ENCODE results near the gene DNAH1. TPM values are rescaled to one million over a fixed set of nuclear protein-coding genes. Genes with fewer than 3 reads are reported as not detected.

Gene DNAH1
- total and polyA plus RNA-seq, 2 of the 4 experiments (the other 2 are of a cell fraction) = 2.0 to 4.0 TPM

DNA sequence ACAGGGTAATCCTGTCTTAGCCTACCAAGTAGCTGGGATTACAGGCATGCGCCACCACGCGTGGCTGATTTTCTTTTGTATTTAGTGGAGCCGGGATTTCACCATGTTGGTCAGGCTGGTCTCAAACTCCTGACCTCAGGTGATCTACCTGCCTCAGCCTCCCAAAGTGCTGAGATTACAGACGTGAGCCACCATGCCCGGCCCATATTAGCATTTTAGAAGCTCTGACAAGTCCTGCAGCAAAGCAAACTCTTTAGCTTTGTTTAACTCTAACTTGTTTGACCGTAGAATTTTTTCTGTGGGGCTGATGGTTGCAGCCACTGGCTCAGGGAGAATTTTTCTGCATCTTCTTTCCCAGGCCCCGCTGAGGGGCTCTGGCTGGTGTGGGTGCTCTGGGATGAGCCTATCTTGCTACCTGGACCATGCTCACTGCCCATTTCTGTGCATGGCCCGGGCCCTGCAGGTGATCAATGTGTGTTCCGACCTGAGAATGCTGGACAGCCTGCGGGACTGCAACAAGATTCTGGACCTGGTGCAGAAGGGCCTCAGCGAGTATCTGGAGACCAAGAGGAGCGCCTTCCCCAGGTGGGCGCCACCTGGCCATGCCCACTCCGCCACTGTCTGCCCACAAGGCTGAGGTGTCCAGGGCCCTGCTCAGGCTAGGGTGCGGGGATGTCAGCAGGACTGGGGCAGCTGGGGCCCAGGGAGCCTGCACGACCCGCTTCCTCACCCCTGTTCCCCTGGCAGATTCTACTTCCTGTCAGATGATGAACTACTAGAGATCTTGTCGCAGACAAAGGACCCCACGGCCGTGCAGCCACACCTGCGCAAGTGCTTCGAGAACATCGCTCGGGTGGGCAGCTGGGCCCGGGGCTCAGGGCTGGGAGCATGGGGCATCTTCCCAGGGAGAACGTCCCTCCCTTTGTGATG is 41.3 kb downstream of the DNAH1 start:
- H2BK15ac ChIP-seq (ENCODE audit: low read depth, low read length) = no peak overlapping the region
- no peak overlapping the region for H3K9ac ChIP-seq (ENCODE audit: low read depth, low read length)
- dilution Hi-C loops (cut with HindIII; ENCODE audit: low sequenced_read_pairs, unreplicated experiment) (no loop called here), in situ Hi-C loops (cut with MboI; ENCODE audit: low sequenced_read_pairs) (no loop called here), intact Hi-C loops (cut with micrococcal nuclease) (no loop called here)
- no peak overlapping the region for H2AK9ac ChIP-seq (replicated peaks; ENCODE audit: low read depth, low read length, poor library complexity)
- DNase-seq = no peak
- H4K91ac ChIP-seq (ENCODE audit: insufficient read depth, low read depth, low read length) = no peak overlapping the region
- H3K36me3 ChIP-seq (ENCODE audit: control insufficient read depth, insufficient read depth, low read length) = peaks cover 8% of the 10 kb centered on the region; the same call in 1 of the 2 replicates
- no peak overlapping the region for H3K27ac ChIP-seq (ENCODE audit: insufficient read depth, low read length)
- ChIA-PET POLR2A (ENCODE audit: unreplicated experiment) (no interaction called here), CTCF (interaction anchor here (1.5 kb wide), 1 partner anchor 18 kb away, joined by 5 read pairs; no protein-coding TSS in a partner anchor)
- H3K79me1 ChIP-seq (ENCODE audit: low read depth in 1 of 2, low read length in 2 of 2) = no peaks in the 10 kb centered on the region
- H3K4me3 ChIP-seq (ENCODE audit: insufficient read depth, low read depth, low read length) = no peak overlapping the region
- no peak overlapping the region for H2BK120ac ChIP-seq (ENCODE audit: low read depth, low read length)
- H4K5ac ChIP-seq (ENCODE audit: low read depth, low read length) = no peak overlapping the region
- no peak overlapping the region for H3K18ac ChIP-seq (ENCODE audit: low read depth, low read length)
- ATAC-seq (ENCODE audit: low read depth) = no peak
- H2AFZ ChIP-seq (replicated peaks; ENCODE audit: low read length, poor library complexity) = no peak overlapping the region
- no peaks in the 10 kb centered on the region for H3K4me1 ChIP-seq (ENCODE audit: control insufficient read depth, insufficient read depth, low read length)
- no peaks in the 10 kb centered on the region for H4K20me1 ChIP-seq (ENCODE audit: insufficient read depth, low read length)
- H2BK20ac ChIP-seq (ENCODE audit: low read depth, low read length) = no peak overlapping the region
- H3K9me1 ChIP-seq (ENCODE audit: insufficient read depth, low read length) = peaks cover 2% of the 10 kb centered on the region; the same call in 1 of the 2 replicates
- H3K14ac ChIP-seq (replicated peaks; ENCODE audit: low read depth, low read length) = no peak overlapping the region
- H2AK5ac ChIP-seq (ENCODE audit: low read depth, low read length) = no peak overlapping the region
- no peaks in the 10 kb centered on the region for H3K9me3 ChIP-seq (ENCODE audit: control insufficient read depth, insufficient read depth, low read length)
- BruUV-seq (replicated peaks) = no TSS peak
- no peak overlapping the region for H4K8ac ChIP-seq (ENCODE audit: low read depth in 2 of 2, low read length in 2 of 2)
- H2BK5ac ChIP-seq (ENCODE audit: low read depth, low read length, poor library complexity, severe bottlenecking) = no peak overlapping the region
- H3K27me3 ChIP-seq (ENCODE audit: control insufficient read depth, insufficient read depth, low read length) = no peaks in the 10 kb centered on the region
- H3K23ac ChIP-seq (ENCODE audit: low read depth, low read length) = no peak overlapping the region
- no peak overlapping the region for H3K4me2 ChIP-seq (ENCODE audit: low read depth, low read length)
- H3K56ac ChIP-seq (ENCODE audit: extremely low read depth, insufficient read depth, low read length) = no peak overlapping the region
- no peak overlapping the region for H3K4ac ChIP-seq (ENCODE audit: low read depth, low read length)
- WGBS, 2 experiments (ENCODE audit: extremely low coverage in 2 of 2, insufficient read length in 1 of 2) = 88% methylated on average over 18 of the region's 27 CpGs; no CpG with 5 or more reads in 1 of the 2 experiments
- TF ChIP-seq MAZ (IDR thresholded peaks at IDR 0.05; ENCODE audit: borderline replicate concordance, low read depth, low read length) (no peak), FOS (IDR thresholded peaks at IDR 0.05; ENCODE audit: low read depth, low read length) (no peak), POLR2A (IDR thresholded peaks at IDR 0.05; ENCODE audit: low read depth, low read length) (no peak), SMC3 (IDR thresholded peaks at IDR 0.05; ENCODE audit: low read depth, low read length) (no peak), NFE2L2 (IDR thresholded peaks at IDR 0.05; ENCODE audit: low read depth, low read length) (no peak), RAD21 (IDR thresholded peaks at IDR 0.05; ENCODE audit: low read length) (no peak), RFX5 (IDR thresholded peaks at IDR 0.05; ENCODE audit: low read depth, low read length) (no peak), CHD1 (IDR thresholded peaks at IDR 0.05; ENCODE audit: low read depth, low read length) (no peak), BHLHE40 (IDR thresholded peaks at IDR 0.05; ENCODE audit: low read depth, low read length) (no peak), RCOR1 (IDR thresholded peaks at IDR 0.05; ENCODE audit: insufficient replicate concordance, low read length) (no peak), CEBPB (IDR thresholded peaks at IDR 0.05; ENCODE audit: low read depth, low read length) (no peak), MAFK (IDR thresholded peaks at IDR 0.05; ENCODE audit: low read depth, low read length) (no peak)
- TF ChIP-seq, protein P1, sequence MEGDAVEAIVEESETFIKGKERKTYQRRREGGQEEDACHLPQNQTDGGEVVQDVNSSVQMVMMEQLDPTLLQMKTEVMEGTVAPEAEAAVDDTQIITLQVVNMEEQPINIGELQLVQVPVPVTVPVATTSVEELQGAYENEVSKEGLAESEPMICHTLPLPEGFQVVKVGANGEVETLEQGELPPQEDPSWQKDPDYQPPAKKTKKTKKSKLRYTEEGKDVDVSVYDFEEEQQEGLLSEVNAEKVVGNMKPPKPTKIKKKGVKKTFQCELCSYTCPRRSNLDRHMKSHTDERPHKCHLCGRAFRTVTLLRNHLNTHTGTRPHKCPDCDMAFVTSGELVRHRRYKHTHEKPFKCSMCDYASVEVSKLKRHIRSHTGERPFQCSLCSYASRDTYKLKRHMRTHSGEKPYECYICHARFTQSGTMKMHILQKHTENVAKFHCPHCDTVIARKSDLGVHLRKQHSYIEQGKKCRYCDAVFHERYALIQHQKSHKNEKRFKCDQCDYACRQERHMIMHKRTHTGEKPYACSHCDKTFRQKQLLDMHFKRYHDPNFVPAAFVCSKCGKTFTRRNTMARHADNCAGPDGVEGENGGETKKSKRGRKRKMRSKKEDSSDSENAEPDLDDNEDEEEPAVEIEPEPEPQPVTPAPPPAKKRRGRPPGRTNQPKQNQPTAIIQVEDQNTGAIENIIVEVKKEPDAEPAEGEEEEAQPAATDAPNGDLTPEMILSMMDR (conservative IDR thresholded peaks at IDR 0.05; ENCODE audit: low read depth, low read length) = no peak
- TF ChIP-seq, protein P2, sequence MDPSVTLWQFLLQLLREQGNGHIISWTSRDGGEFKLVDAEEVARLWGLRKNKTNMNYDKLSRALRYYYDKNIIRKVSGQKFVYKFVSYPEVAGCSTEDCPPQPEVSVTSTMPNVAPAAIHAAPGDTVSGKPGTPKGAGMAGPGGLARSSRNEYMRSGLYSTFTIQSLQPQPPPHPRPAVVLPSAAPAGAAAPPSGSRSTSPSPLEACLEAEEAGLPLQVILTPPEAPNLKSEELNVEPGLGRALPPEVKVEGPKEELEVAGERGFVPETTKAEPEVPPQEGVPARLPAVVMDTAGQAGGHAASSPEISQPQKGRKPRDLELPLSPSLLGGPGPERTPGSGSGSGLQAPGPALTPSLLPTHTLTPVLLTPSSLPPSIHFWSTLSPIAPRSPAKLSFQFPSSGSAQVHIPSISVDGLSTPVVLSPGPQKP (IDR thresholded peaks at IDR 0.05; ENCODE audit: borderline replicate concordance, low read depth, low read length) = no peak
- TF ChIP-seq, protein P3, sequence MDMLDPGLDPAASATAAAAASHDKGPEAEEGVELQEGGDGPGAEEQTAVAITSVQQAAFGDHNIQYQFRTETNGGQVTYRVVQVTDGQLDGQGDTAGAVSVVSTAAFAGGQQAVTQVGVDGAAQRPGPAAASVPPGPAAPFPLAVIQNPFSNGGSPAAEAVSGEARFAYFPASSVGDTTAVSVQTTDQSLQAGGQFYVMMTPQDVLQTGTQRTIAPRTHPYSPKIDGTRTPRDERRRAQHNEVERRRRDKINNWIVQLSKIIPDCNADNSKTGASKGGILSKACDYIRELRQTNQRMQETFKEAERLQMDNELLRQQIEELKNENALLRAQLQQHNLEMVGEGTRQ (IDR thresholded peaks at IDR 0.05; ENCODE audit: low read depth, low read length) = no peak
